ENCODE data around the gene FURIN.
A peak's percentile ranks its signal among the peaks of the same experiment; 100 is the strongest.

Gene FURIN

DNA sequence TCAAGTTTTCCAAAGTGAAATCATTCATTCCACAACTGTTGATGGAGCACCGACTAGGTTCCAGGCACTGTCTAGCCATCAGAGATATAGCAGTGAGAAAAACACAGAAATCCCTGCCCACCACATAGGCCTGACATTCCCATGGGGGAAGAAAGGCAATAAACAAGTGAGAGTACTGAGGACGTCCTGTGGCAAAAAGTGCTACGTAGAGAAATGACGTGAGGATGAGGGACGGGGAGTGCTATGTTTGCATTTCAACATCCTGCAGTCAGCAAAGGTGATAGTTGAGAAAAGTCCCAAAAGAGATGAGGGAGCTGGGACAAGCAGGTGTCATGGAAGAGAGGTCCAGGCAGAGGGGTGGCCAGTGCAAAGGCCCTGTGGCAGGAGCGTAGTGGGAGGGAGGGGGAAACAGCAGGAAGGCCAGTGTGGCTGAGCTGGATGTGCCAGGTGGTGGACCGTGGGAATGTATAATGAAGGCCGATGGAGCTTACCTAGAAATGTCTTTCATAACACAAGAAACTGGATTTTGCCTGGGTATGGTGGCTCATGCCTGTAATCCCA lies 10.4 kb upstream of the FURIN start:
- no peak for TF ChIP-seq ZNF565 (CRISPR knock-in tag; conservative IDR thresholded peaks at IDR 0.05; ENCODE audit: low read depth)
- TF ChIP-seq SNAI2 (CRISPR knock-in tag; IDR thresholded peaks at IDR 0.05) = no peak
- TF ChIP-seq, protein P1, sequence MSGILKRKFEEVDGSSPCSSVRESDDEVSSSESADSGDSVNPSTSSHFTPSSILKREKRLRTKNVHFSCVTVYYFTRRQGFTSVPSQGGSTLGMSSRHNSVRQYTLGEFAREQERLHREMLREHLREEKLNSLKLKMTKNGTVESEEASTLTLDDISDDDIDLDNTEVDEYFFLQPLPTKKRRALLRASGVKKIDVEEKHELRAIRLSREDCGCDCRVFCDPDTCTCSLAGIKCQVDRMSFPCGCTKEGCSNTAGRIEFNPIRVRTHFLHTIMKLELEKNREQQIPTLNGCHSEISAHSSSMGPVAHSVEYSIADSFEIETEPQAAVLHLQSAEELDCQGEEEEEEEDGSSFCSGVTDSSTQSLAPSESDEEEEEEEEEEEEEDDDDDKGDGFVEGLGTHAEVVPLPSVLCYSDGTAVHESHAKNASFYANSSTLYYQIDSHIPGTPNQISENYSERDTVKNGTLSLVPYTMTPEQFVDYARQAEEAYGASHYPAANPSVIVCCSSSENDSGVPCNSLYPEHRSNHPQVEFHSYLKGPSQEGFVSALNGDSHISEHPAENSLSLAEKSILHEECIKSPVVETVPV (CRISPR knock-in tag; IDR thresholded peaks at IDR 0.05) = no peak
- no peak for TF ChIP-seq TOX (CRISPR knock-in tag; IDR thresholded peaks at IDR 0.05; ENCODE audit: borderline replicate concordance)
- TF ChIP-seq TCF4 (CRISPR knock-in tag; IDR thresholded peaks at IDR 0.05; ENCODE audit: borderline replicate concordance) = no peak
- TF ChIP-seq PPARA (CRISPR knock-in tag; IDR thresholded peaks at IDR 0.05; ENCODE audit: borderline replicate concordance) = no peak
- TF ChIP-seq, protein P2, sequence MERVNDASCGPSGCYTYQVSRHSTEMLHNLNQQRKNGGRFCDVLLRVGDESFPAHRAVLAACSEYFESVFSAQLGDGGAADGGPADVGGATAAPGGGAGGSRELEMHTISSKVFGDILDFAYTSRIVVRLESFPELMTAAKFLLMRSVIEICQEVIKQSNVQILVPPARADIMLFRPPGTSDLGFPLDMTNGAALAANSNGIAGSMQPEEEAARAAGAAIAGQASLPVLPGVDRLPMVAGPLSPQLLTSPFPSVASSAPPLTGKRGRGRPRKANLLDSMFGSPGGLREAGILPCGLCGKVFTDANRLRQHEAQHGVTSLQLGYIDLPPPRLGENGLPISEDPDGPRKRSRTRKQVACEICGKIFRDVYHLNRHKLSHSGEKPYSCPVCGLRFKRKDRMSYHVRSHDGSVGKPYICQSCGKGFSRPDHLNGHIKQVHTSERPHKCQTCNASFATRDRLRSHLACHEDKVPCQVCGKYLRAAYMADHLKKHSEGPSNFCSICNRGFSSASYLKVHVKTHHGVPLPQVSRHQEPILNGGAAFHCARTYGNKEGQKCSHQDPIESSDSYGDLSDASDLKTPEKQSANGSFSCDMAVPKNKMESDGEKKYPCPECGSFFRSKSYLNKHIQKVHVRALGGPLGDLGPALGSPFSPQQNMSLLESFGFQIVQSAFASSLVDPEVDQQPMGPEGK (CRISPR knock-in tag; IDR thresholded peaks at IDR 0.05; ENCODE audit: borderline replicate concordance) = no peak
- ATAC-seq = no peak

DNA sequence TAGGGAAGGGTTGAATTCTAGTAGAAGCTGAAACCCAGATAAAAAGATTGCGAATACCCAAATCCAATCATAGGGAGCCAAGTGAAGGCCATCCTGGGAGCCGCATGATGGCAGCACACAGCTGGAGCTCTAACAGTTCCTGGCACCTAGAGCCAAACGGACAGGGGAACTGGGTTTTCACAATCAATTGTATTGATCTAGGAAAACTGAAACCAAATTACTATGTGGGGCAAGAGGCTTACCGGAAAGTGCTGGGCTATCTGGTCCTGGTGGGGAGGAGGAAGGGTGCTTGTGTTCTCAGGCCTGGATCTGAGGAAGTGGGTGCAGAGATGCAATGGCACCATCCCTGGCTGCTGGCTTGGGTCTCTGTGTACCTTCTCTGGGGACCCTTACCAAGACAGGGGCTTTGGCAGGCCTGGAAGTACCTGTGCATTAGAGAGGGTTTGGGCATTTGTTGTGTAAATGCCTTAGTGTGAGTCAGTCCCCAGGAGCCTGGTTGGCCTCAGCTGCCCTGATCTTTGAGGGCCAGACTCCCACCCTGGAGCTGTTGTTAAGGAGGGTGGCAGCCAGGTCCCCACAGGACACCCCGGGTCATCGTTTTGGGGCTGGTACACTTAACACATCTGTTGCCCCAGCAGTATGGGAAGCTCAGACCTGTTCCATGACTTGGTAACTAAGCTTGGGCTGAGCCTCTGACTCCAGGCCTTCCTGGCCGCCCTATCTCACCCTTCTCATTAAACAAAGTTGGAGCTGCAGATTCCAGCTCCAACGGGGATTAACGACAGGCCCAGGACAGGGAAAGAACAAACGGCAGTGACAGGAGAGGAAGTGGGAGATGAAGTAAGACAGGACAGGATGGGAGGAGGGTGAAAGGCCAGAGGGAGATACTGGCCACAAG lies 8.9 kb upstream of the FURIN start:
- TF ChIP-seq ISL1 (CRISPR knock-in tag; IDR thresholded peaks at IDR 0.05) (no peak), SNAI2 (CRISPR knock-in tag; IDR thresholded peaks at IDR 0.05) (no peak), TCF4 (CRISPR knock-in tag; IDR thresholded peaks at IDR 0.05; ENCODE audit: borderline replicate concordance) (no peak), ZNF565 (CRISPR knock-in tag; conservative IDR thresholded peaks at IDR 0.05; ENCODE audit: low read depth) (no peak), RARB (CRISPR knock-in tag; IDR thresholded peaks at IDR 0.05) (no peak)
- TF ChIP-seq, protein P1 (CRISPR knock-in tag; IDR thresholded peaks at IDR 0.05) = no peak
- TF ChIP-seq, protein P3, sequence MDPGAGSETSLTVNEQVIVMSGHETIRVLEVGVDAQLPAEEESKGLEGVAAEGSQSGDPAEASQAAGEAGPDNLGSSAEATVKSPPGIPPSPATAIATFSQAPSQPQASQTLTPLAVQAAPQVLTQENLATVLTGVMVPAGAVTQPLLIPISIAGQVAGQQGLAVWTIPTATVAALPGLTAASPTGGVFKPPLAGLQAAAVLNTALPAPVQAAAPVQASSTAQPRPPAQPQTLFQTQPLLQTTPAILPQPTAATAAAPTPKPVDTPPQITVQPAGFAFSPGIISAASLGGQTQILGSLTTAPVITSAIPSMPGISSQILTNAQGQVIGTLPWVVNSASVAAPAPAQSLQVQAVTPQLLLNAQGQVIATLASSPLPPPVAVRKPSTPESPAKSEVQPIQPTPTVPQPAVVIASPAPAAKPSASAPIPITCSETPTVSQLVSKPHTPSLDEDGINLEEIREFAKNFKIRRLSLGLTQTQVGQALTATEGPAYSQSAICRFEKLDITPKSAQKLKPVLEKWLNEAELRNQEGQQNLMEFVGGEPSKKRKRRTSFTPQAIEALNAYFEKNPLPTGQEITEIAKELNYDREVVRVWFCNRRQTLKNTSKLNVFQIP (CRISPR knock-in tag; IDR thresholded peaks at IDR 0.05; ENCODE audit: borderline replicate concordance, low read depth) = no peak
- TF ChIP-seq, protein P4, sequence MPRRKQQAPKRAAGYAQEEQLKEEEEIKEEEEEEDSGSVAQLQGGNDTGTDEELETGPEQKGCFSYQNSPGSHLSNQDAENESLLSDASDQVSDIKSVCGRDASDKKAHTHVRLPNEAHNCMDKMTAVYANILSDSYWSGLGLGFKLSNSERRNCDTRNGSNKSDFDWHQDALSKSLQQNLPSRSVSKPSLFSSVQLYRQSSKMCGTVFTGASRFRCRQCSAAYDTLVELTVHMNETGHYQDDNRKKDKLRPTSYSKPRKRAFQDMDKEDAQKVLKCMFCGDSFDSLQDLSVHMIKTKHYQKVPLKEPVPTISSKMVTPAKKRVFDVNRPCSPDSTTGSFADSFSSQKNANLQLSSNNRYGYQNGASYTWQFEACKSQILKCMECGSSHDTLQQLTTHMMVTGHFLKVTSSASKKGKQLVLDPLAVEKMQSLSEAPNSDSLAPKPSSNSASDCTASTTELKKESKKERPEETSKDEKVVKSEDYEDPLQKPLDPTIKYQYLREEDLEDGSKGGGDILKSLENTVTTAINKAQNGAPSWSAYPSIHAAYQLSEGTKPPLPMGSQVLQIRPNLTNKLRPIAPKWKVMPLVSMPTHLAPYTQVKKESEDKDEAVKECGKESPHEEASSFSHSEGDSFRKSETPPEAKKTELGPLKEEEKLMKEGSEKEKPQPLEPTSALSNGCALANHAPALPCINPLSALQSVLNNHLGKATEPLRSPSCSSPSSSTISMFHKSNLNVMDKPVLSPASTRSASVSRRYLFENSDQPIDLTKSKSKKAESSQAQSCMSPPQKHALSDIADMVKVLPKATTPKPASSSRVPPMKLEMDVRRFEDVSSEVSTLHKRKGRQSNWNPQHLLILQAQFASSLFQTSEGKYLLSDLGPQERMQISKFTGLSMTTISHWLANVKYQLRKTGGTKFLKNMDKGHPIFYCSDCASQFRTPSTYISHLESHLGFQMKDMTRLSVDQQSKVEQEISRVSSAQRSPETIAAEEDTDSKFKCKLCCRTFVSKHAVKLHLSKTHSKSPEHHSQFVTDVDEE (CRISPR knock-in tag; IDR thresholded peaks at IDR 0.05) = no peak
- peak; percentile 32 for ATAC-seq

DNA sequence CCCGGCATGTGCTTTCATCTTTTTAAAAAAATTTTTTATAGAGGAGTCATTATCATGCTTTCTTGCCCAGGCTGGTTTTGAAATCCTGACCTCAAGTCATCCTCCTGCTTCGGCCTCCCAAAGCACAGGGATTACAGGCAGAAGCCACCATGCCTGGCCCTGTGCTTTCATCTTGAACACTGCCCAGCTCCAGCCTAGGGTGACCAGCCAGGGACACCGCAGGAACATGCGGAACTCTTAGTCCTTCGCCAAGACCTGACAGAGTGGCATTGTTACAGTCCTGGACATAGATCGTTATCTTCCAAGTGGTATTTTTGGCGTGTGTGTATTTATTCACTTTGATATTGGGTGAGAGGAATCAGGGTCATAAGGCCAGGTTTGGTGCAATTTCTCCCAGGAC lies 7.9 kb upstream of the FURIN start:
- no peak for ATAC-seq

More for the DNA sequence above, 7.9 kb upstream of the FURIN start:
- no peak for TF ChIP-seq OSR1 (CRISPR knock-in tag; IDR thresholded peaks at IDR 0.05)
- TF ChIP-seq, protein P3 (CRISPR knock-in tag; IDR thresholded peaks at IDR 0.05; ENCODE audit: borderline replicate concordance, low read depth) = no peak
- TF ChIP-seq ZNF8 (CRISPR knock-in tag; IDR thresholded peaks at IDR 0.05) = no peak
- no peak for TF ChIP-seq ZNF70 (CRISPR knock-in tag; IDR thresholded peaks at IDR 0.05)
- TF ChIP-seq TOX (CRISPR knock-in tag; IDR thresholded peaks at IDR 0.05; ENCODE audit: borderline replicate concordance) = no peak
- TF ChIP-seq ARNTL (CRISPR knock-in tag; IDR thresholded peaks at IDR 0.05; ENCODE audit: borderline replicate concordance, low read depth) = no peak
- TF ChIP-seq SNAI2 (CRISPR knock-in tag; IDR thresholded peaks at IDR 0.05) = no peak

Data from SK-N-SH treated with all-trans-retinoic acid at 6 μM for 48 hours (cell line).